Natural killer cell treated with Interleukin-12 subunit alpha and Interleukin-12 subunit beta and Interleukin-15 and Interleukin-18, amount 100 ng/mL, for 72 hours (primary cell): ENCODE measurements around the gene ESPL1. TPM values are rescaled to one million over a fixed set of nuclear protein-coding genes. Genes with fewer than 3 reads are reported as not detected.
"Not testable (repeated sequence)": the region's sequence is repeated elsewhere in the genome, so short reads cannot be mapped to it uniquely, and the experiment has no call there.

Experiments used
- ATAC-seq, 2 donors: fragments of 150-1000 bp; cut with Tn5 transposase in 1 of 2; sonication (Bioruptor Pico), chemical (Tn5 transposase) in 1 of 2; 2 replicates each; pipeline ENCODE4 v1.10.0; 2021
- DNase-seq: peaks from one replicate; pipeline ENCODE4 v3.0.0; 2022; ENCODE audit warnings: low spot score
- H3K27ac Mint-ChIP-seq, 2 donors: 1 replicate in 1 of 2; 2 replicates in 1 of 2; pipeline ENCODE4 v1.8.0; 2022; ENCODE audit warnings: mixed read lengths in 2 of 2, mild to moderate bottlenecking in 1 of 2, moderate library complexity in 1 of 2
- H3K27me3 Mint-ChIP-seq, 2 donors: 1 replicate in 1 of 2; 2 replicates in 1 of 2; pipeline ENCODE4 v1.8.0; 2022; ENCODE audit warnings: mixed read lengths in 2 of 2
- H3K36me3 Mint-ChIP-seq: one replicate; pipeline ENCODE4 v1.8.0; 2022; ENCODE audit warnings: mixed read lengths
- H3K4me1 Mint-ChIP-seq, 2 donors: 1 replicate in 1 of 2; 2 replicates in 1 of 2; pipeline ENCODE4 v1.8.0; 2022; ENCODE audit warnings: low read depth in 2 of 2, mixed read lengths in 2 of 2, mild to moderate bottlenecking in 1 of 2
- H3K4me3 Mint-ChIP-seq: one replicate; pipeline ENCODE4 v1.8.0; 2022; ENCODE audit warnings: mixed read lengths
- H3K9me3 Mint-ChIP-seq: 2 replicates; pipeline ENCODE4 v1.8.0; 2022; ENCODE audit warnings: mixed read lengths
- total RNA-seq, 2 donors: library from RNA; stranded (reverse); gene quantifications; one replicate each; pipeline ENCODE4 v1.2.3, GENCODE V29; 2022

The ESPL1 gene
- total RNA-seq, 2 donors from 2014 or later, result 35.2 to 127 TPM

GRCh38 chr12:53288322-53288721 is 20.2 kb downstream of the ESPL1 start:
- DNase-seq, result no peak
- peaks cover 5% of the 10 kb centered on the region for H3K36me3 Mint-ChIP-seq
- no peak overlapping the region for H3K27ac Mint-ChIP-seq
- peaks cover 6 to 9% of the 10 kb centered on the region in 2 donors for H3K4me1 Mint-ChIP-seq
- ATAC-seq, result no peak
- H3K4me3 Mint-ChIP-seq, result no peak overlapping the region
- no peaks in the 10 kb centered on the region for H3K9me3 Mint-ChIP-seq
- H3K27me3 Mint-ChIP-seq, result no peaks in the 10 kb centered on the region

- Mint-ChIP-seq H3K4me1 (peaks cover 10% of the 10 kb centered on the region in 2 donors), H3K27me3 (no peaks in the 10 kb centered on the region), H3K36me3 (peaks cover 5% of the 10 kb centered on the region), H3K27ac (no peak overlapping the region), H3K4me3 (no peak overlapping the region), H3K9me3 (no peaks in the 10 kb centered on the region)
- ATAC-seq (no peak), DNase-seq (no peak)
These were observed 21.8 kb downstream of the ESPL1 start for GRCh38 chr12:53289891-53290290.

GRCh38 chr12:53290661-53291060 is 22.6 kb downstream of the ESPL1 start:
- DNase-seq, result no peak
- no peaks in the 10 kb centered on the region for H3K9me3 Mint-ChIP-seq
- no peak overlapping the region for H3K27ac Mint-ChIP-seq
- peaks cover 5% of the 10 kb centered on the region for H3K36me3 Mint-ChIP-seq
- H3K4me1 Mint-ChIP-seq, result peaks cover 13 to 14% of the 10 kb centered on the region in 2 donors
- no peaks in the 10 kb centered on the region for H3K27me3 Mint-ChIP-seq
- no peak overlapping the region for H3K4me3 Mint-ChIP-seq
- ATAC-seq, result no peak

- ATAC-seq, result no peak
- H3K4me1 Mint-ChIP-seq, result peaks cover 27 to 31% of the 10 kb centered on the region in 2 donors
- H3K36me3 Mint-ChIP-seq, result peaks cover 5% of the 10 kb centered on the region
- no peak overlapping the region for H3K27ac Mint-ChIP-seq
- no peak overlapping the region for H3K4me3 Mint-ChIP-seq
- no peaks in the 10 kb centered on the region for H3K27me3 Mint-ChIP-seq
- H3K9me3 Mint-ChIP-seq, result no peaks in the 10 kb centered on the region
- DNase-seq, result no peak
These were observed 24.3 kb downstream of the ESPL1 start for GRCh38 chr12:53292426-53292825.

GRCh38 chr12:53295070-53295890 is 27.2 kb downstream of the ESPL1 start, which contains the start of gene PFDN5:
TSS of gene PFDN5 (plus strand) at chr12:53295542. CDS start at chr12:53295568, 26 bp downstream.
- peak within 1 kb of the TSS; percentile 97 for H3K4me3 Mint-ChIP-seq
- peaks cover 44% of the 10 kb centered on the region in 2 donors for H3K4me1 Mint-ChIP-seq
- H3K27ac Mint-ChIP-seq, result peak within 1 kb of the TSS; percentile 86 to 97
- H3K36me3 Mint-ChIP-seq, result peaks cover 14% of the 10 kb centered on the region
- ATAC-seq (peak; percentile 94), DNase-seq (peak; percentile 91)
- H3K27me3 Mint-ChIP-seq, result no peaks in the 10 kb centered on the region
- H3K9me3 Mint-ChIP-seq, result no peaks in the 10 kb centered on the region

- ATAC-seq (no peak), DNase-seq (no peak)
- Mint-ChIP-seq H3K36me3 (peaks cover 18% of the 10 kb centered on the region), H3K27ac (peak overlapping the region; percentile 86 to 97), H3K27me3 (no peaks in the 10 kb centered on the region), H3K9me3 (no peaks in the 10 kb centered on the region), H3K4me1 (peaks cover 49 to 50% of the 10 kb centered on the region in 2 donors), H3K4me3 (peak overlapping the region; percentile 97)
These were observed 27.8 kb downstream of the ESPL1 start for GRCh38 chr12:53295891-53296219.

GRCh38 chr12:53297106-53297505 is 29.0 kb downstream of the ESPL1 start:
- Mint-ChIP-seq H3K27ac (peak overlapping the region; percentile 64 to 97), H3K4me3 (peak overlapping the region; percentile 97), H3K36me3 (peaks cover 24% of the 10 kb centered on the region), H3K4me1 (peaks cover 57 to 61% of the 10 kb centered on the region in 2 donors)
- not testable (repeated sequence) for H3K27me3 Mint-ChIP-seq, DNase-seq, H3K9me3 Mint-ChIP-seq, ATAC-seq

GRCh38 chr12:53298164-53298563 is 30.1 kb downstream of the ESPL1 start:
- Mint-ChIP-seq H3K36me3 (peaks cover 33% of the 10 kb centered on the region), H3K9me3 (no peaks in the 10 kb centered on the region), H3K27ac (peak overlapping the region; percentile 64 to 77), H3K4me3 (peak overlapping the region; percentile 47), H3K27me3 (no peaks in the 10 kb centered on the region), H3K4me1 (peaks cover 63 to 71% of the 10 kb centered on the region in 2 donors)
- ATAC-seq, result no peak
- DNase-seq, result no peak

GRCh38 chr12:53299101-53299453 is 31.0 kb downstream of the ESPL1 start:
- no peak for DNase-seq
- Mint-ChIP-seq H3K27ac (peak overlapping the region; percentile 86 to 87), H3K36me3 (peaks cover 33% of the 10 kb centered on the region), H3K9me3 (no peaks in the 10 kb centered on the region), H3K27me3 (no peaks in the 10 kb centered on the region), H3K4me3 (peak overlapping the region; percentile 98), H3K4me1 (peaks cover 61 to 71% of the 10 kb centered on the region in 2 donors)
- ATAC-seq, result no peak

GRCh38 chr12:53299454-53300180 is 31.5 kb downstream of the ESPL1 start, which contains the start of gene MYG1:
TSS of gene MYG1 (plus strand) at chr12:53299695. CDS start at chr12:53299738, 43 bp downstream.
- DNase-seq (peak; percentile 90), ATAC-seq (peak; percentile 87 to 88)
- H3K36me3 Mint-ChIP-seq, result peaks cover 33% of the 10 kb centered on the region
- no peaks in the 10 kb centered on the region for H3K27me3 Mint-ChIP-seq
- no peaks in the 10 kb centered on the region for H3K9me3 Mint-ChIP-seq
- H3K27ac Mint-ChIP-seq, result peak within 1 kb of the TSS; percentile 86 to 87
- peaks cover 61 to 71% of the 10 kb centered on the region in 2 donors for H3K4me1 Mint-ChIP-seq
- H3K4me3 Mint-ChIP-seq, result peak within 1 kb of the TSS; percentile 98

- peak overlapping the region; percentile 86 to 87 for H3K27ac Mint-ChIP-seq
- no peak for DNase-seq
- no peak for ATAC-seq
- H3K4me1 Mint-ChIP-seq, result peaks cover 56 to 66% of the 10 kb centered on the region in 2 donors
- H3K36me3 Mint-ChIP-seq, result peaks cover 33% of the 10 kb centered on the region
- no peaks in the 10 kb centered on the region for H3K9me3 Mint-ChIP-seq
- H3K4me3 Mint-ChIP-seq, result peak overlapping the region; percentile 98
- no peaks in the 10 kb centered on the region for H3K27me3 Mint-ChIP-seq
These were observed 32.1 kb downstream of the ESPL1 start for GRCh38 chr12:53300187-53300586.

- H3K27ac Mint-ChIP-seq, result peak overlapping the region; percentile 69 to 87
- H3K27me3 Mint-ChIP-seq, result no peaks in the 10 kb centered on the region
- DNase-seq, result no peak
- no peak for ATAC-seq
- H3K4me1 Mint-ChIP-seq, result peaks cover 33 to 47% of the 10 kb centered on the region in 2 donors
- no peaks in the 10 kb centered on the region for H3K9me3 Mint-ChIP-seq
- peak overlapping the region; percentile 98 for H3K4me3 Mint-ChIP-seq
- peaks cover 35% of the 10 kb centered on the region for H3K36me3 Mint-ChIP-seq
These were observed 34.8 kb downstream of the ESPL1 start for GRCh38 chr12:53302903-53303302.

- H3K4me1 Mint-ChIP-seq, result peaks cover 6 to 13% of the 10 kb centered on the region in 2 donors
- H3K4me3 Mint-ChIP-seq, result no peak overlapping the region
- H3K9me3 Mint-ChIP-seq, result no peaks in the 10 kb centered on the region
- no peak overlapping the region for H3K27ac Mint-ChIP-seq
- no peak for DNase-seq
- H3K27me3 Mint-ChIP-seq, result no peaks in the 10 kb centered on the region
- peaks cover 16% of the 10 kb centered on the region for H3K36me3 Mint-ChIP-seq
- ATAC-seq, result no peak
These were observed 38.7 kb downstream of the ESPL1 start for GRCh38 chr12:53306826-53307225.

- DNase-seq, result no peak
- no peak for ATAC-seq
- no peaks in the 10 kb centered on the region for H3K9me3 Mint-ChIP-seq
- H3K4me3 Mint-ChIP-seq, result no peak overlapping the region
- no peaks in the 10 kb centered on the region for H3K27me3 Mint-ChIP-seq
- H3K4me1 Mint-ChIP-seq, result no peaks in the 10 kb centered on the region
- H3K36me3 Mint-ChIP-seq, result peaks cover 7% of the 10 kb centered on the region
- no peak overlapping the region for H3K27ac Mint-ChIP-seq
These were observed 40.2 kb downstream of the ESPL1 start for GRCh38 chr12:53308276-53308675.
